HepG2 (cell line): Measurements from ENCODE around the gene BTBD1. TPM values are rescaled to one million over a fixed set of nuclear protein-coding genes. Genes with fewer than 3 reads are reported as not detected.

Experiments used
- ARNT2 ChIP-seq: sonication (generic); formaldehyde crosslinking; IDR thresholded peaks from 2 replicates; pipeline ENCODE4 v1.8.0; 2022; ENCODE audit warnings: mild to moderate bottlenecking, low read depth, missing genetic modification reagents, moderate library complexity
- BCLAF1 ChIP-seq: fragments of 450-650 bp; IDR thresholded peaks from 2 replicates; pipeline ENCODE4 v1.6.1; 2017; ENCODE audit warnings: mild to moderate bottlenecking
- CCAR2 ChIP-seq: fragments of 200-400 bp; formaldehyde crosslinking; optimal IDR thresholded peaks from 2 replicates; pipeline ENCODE3; 2018; ENCODE audit warnings: low read depth, mild to moderate bottlenecking, low read length, moderate library complexity
- DRAP1 ChIP-seq: IDR thresholded peaks from 2 replicates; pipeline ENCODE4 v1.6.1; 2016; ENCODE audit warnings: missing genetic modification reagents, missing compliant biosample characterization
- GABPA ChIP-seq, 2 experiments: IDR thresholded peaks; 2 replicates each; pipeline ENCODE4 v1.6.1; 2011 to 2016; ENCODE audit warnings: low read depth in 2 of 2, low read length in 1 of 2, missing biosample characterization in 1 of 2, missing genetic modification characterization in 1 of 2
- GPN1 ChIP-seq: sonication (generic); formaldehyde crosslinking; IDR thresholded peaks from 2 replicates; pipeline ENCODE4 v1.5.1; 2020; ENCODE audit warnings: missing genetic modification reagents, borderline replicate concordance
- HDAC6 ChIP-seq: fragments of 200-600 bp; sonication (generic); IDR thresholded peaks from 2 replicates; pipeline ENCODE4 v1.7.0; 2017; ENCODE audit warnings: mild to moderate bottlenecking, antibody characterized with exemption, low read length, low read depth
- HMG20B ChIP-seq: conservative IDR thresholded peaks from 2 replicates; pipeline ENCODE4 v1.6.1; 2016; ENCODE audit warnings: missing genetic modification reagents, missing compliant biosample characterization
- NR2F1 ChIP-seq, 2 experiments: fragments of 450-650 bp in 1 of 2; formaldehyde crosslinking in 1 of 2; IDR thresholded peaks; 2 replicates each; pipeline versions ENCODE4 v1.5.0 to v1.6.1; 2016 to 2020; ENCODE audit warnings: mild to moderate bottlenecking in 1 of 2, missing compliant biosample characterization in 1 of 2, missing genetic modification reagents in 1 of 2, moderate library complexity in 1 of 2
- NRL ChIP-seq: sonication (generic); formaldehyde crosslinking; IDR thresholded peaks from 2 replicates; pipeline ENCODE4 v1.5.0; 2020; ENCODE audit warnings: missing genetic modification reagents, mild to moderate bottlenecking, moderate library complexity, borderline replicate concordance
- PTBP1 ChIP-seq: fragments of 200-400 bp; formaldehyde crosslinking; IDR thresholded peaks from 2 replicates; pipeline ENCODE4 v1.6.1; 2018; ENCODE audit warnings: low read length, low read depth; ENCODE audit not compliant: poor library complexity, severe bottlenecking
- REST ChIP-seq, 2 experiments: IDR thresholded peaks; 2 replicates each; pipeline ENCODE4 v1.6.1; 2011 to 2012; ENCODE audit warnings: low read length in 2 of 2, borderline replicate concordance in 1 of 2, low read depth in 1 of 2, mild to moderate bottlenecking in 1 of 2, moderate library complexity in 1 of 2
- ZNF670 ChIP-seq: sonication (generic); formaldehyde crosslinking; IDR thresholded peaks from 2 replicates; pipeline ENCODE4 v1.8.0; 2022; ENCODE audit warnings: mild to moderate bottlenecking, missing genetic modification reagents, borderline replicate concordance
- ZNF768 ChIP-seq: sonication (generic); formaldehyde crosslinking; IDR thresholded peaks from 2 replicates; pipeline ENCODE4 v1.4.0; 2020; ENCODE audit warnings: missing genetic modification reagents
- ZNF883 ChIP-seq: sonication (generic); formaldehyde crosslinking; IDR thresholded peaks from 2 replicates; pipeline ENCODE4 v1.5.1; 2020; ENCODE audit warnings: mild to moderate bottlenecking, missing genetic modification reagents; ENCODE audit errors: not compliant biosample characterization
- ZSCAN22 ChIP-seq: sonication (generic); formaldehyde crosslinking; IDR thresholded peaks from 2 replicates; pipeline ENCODE4 v1.4.0; 2020; ENCODE audit warnings: mild to moderate bottlenecking, missing genetic modification reagents
- polyA plus RNA-seq, 8 experiments: library from polyadenylated mRNA; depleted of rRNA in 3 of 8; stranded (reverse) in 7 of 8; unstranded in 1 of 8; fragments of >200 nt; fragmentation: Illumina TruSeq in 4 of 8; extraction: Trizol in 4 of 8; gene quantifications; 2 replicates each; pipeline versions ENCODE4 v1.2.1 to v1.2.3, GENCODE V29; 2011 to 2016; ENCODE audit warnings: low read depth in 4 of 8, missing spikeins in 1 of 8, mixed read lengths in 1 of 8; ENCODE audit not compliant: insufficient read depth in 1 of 8
- total RNA-seq, 5 experiments: library from RNA; depleted of rRNA; stranded (reverse); fragments of >200 nt; fragmentation: Illumina TruSeq; extraction: Trizol; gene quantifications; 2 replicates each; pipeline ENCODE4 v1.2.3, GENCODE V29; 2016; ENCODE audit warnings: low read depth in 1 of 5
- TF ChIP-seq, protein P1 (sequence below): sonication (generic); formaldehyde crosslinking; IDR thresholded peaks from 2 replicates; pipeline ENCODE4 v1.4.0; 2020; ENCODE audit warnings: missing genetic modification reagents, borderline replicate concordance

The BTBD1 gene
- total and polyA plus RNA-seq, 2 of the 13 experiments (the other 11 are each of a cell fraction or from before 2014, with no cell fraction given) = 32.1 to 53.9 TPM

- TF ChIP-seq, protein P1, sequence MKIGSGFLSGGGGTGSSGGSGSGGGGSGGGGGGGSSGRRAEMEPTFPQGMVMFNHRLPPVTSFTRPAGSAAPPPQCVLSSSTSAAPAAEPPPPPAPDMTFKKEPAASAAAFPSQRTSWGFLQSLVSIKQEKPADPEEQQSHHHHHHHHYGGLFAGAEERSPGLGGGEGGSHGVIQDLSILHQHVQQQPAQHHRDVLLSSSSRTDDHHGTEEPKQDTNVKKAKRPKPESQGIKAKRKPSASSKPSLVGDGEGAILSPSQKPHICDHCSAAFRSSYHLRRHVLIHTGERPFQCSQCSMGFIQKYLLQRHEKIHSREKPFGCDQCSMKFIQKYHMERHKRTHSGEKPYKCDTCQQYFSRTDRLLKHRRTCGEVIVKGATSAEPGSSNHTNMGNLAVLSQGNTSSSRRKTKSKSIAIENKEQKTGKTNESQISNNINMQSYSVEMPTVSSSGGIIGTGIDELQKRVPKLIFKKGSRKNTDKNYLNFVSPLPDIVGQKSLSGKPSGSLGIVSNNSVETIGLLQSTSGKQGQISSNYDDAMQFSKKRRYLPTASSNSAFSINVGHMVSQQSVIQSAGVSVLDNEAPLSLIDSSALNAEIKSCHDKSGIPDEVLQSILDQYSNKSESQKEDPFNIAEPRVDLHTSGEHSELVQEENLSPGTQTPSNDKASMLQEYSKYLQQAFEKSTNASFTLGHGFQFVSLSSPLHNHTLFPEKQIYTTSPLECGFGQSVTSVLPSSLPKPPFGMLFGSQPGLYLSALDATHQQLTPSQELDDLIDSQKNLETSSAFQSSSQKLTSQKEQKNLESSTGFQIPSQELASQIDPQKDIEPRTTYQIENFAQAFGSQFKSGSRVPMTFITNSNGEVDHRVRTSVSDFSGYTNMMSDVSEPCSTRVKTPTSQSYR (CRISPR knock-in tag) = peak; percentile 4; the same call in 1 of the 2 replicates
- TF ChIP-seq ZNF768 (CRISPR knock-in tag) (peak; percentile 64), ZNF883 (CRISPR knock-in tag) (peak; percentile 80), HDAC6 (no peak), ARNT2 (peak; percentile 73), GABPA (IDR thresholded peaks at IDR 0.05; ENCODE audit: low read depth, low read length) (peak; percentile 85), GABPA (CRISPR knock-in tag; IDR thresholded peaks at IDR 0.05; ENCODE audit: low read depth) (peak; percentile 77), HMG20B (CRISPR knock-in tag) (no peak), PTBP1 (no peak), REST (IDR thresholded peaks at IDR 0.05; ENCODE audit: borderline replicate concordance in 1 of 2, low read depth in 1 of 2, low read length in 2 of 2) (0 out of 4 replicates have a peak, but pooled peaks of 1 of the 2 experiments have one; percentile 21), NRL (CRISPR knock-in tag) (peak; percentile 24; the same call in 1 of the 2 replicates), NR2F1 (CRISPR knock-in tag; IDR thresholded peaks at IDR 0.05) (no peak), ZNF670 (CRISPR knock-in tag) (peak; percentile 53; the same call in 1 of the 2 replicates), GPN1 (0 out of 2 replicates have a peak, but pooled peaks have one; percentile 57), CCAR2 (peak; percentile 45), DRAP1 (peak; percentile 62; the same call in 1 of the 2 replicates), BCLAF1 (no peak), ZSCAN22 (no peak)
Observed at GRCh38 chr15:83066734-83067637, at the start of gene BTBD1 (continued).
